Femur (tissue), 1 donor: ENCODE results near the gene IST1.

ENCODE experiments used
- DNase-seq: peaks from one replicate; pipeline ENCODE4 v3.0.0-alpha.2; 2017

The IST1 gene

GRCh38 chr16:71919035-71919434 is 23.7 kb downstream of the IST1 start:
- no peak for DNase-seq

- no peak for DNase-seq
Measured at GRCh38 chr16:71920658-71921057, 25.3 kb downstream of the IST1 start.

- DNase-seq, result no peak
Measured at GRCh38 chr16:71923941-71924690, 28.8 kb downstream of the IST1 start.

GRCh38 chr16:71924710-71925109 is 29.4 kb downstream of the IST1 start:
- DNase-seq, result no peak

- DNase-seq, result peak; percentile 54
Measured at GRCh38 chr16:71927383-71927782, 32.1 kb downstream of the IST1 start.

GRCh38 chr16:71927787-71928186 is 32.5 kb downstream of the IST1 start:
- DNase-seq, result peak; percentile 33

GRCh38 chr16:71929048-71929447 is 33.7 kb downstream of the IST1 start:
- DNase-seq, result no peak

- DNase-seq, result no peak
Measured at GRCh38 chr16:71930013-71930563, 34.8 kb downstream of the IST1 start.

- no peak for DNase-seq
Measured at GRCh38 chr16:71931001-71931400, 35.7 kb downstream of the IST1 start.

GRCh38 chr16:71931599-71931998 is 36.3 kb downstream of the IST1 start:
- DNase-seq, result no peak

- DNase-seq, result no peak
Measured at GRCh38 chr16:71933017-71933416, 37.7 kb downstream of the IST1 start.

GRCh38 chr16:71933913-71934695 is 38.8 kb downstream of the IST1 start:
- DNase-seq, result no peak

GRCh38 chr16:71937868-71938510 is 42.7 kb downstream of the IST1 start:
- DNase-seq, result no peak

- no peak for DNase-seq
Measured at GRCh38 chr16:71943887-71944286, 48.6 kb downstream of the IST1 start.

GRCh38 chr16:71945616-71946015 is 50.3 kb downstream of the IST1 start:
- no peak for DNase-seq

- DNase-seq, result no peak
Measured at GRCh38 chr16:71952825-71953224, 57.5 kb downstream of the IST1 start.

GRCh38 chr16:71954180-71954579 is 58.8 kb downstream of the IST1 start:
- DNase-seq, result no peak

- DNase-seq, result no peak
Measured at GRCh38 chr16:71954699-71955195, 59.4 kb downstream of the IST1 start.

GRCh38 chr16:71956486-71956885 is 61.2 kb downstream of the IST1 start:
- no peak for DNase-seq

- peak; percentile 90 for DNase-seq
Measured at GRCh38 chr16:71961066-71962039, 66.0 kb downstream of the IST1 start.

- DNase-seq, result no peak
Measured at GRCh38 chr16:71963125-71963875, 68.0 kb downstream of the IST1 start.
